ENCODE data around the gene ECE1.

Gene ECE1

GRCh38 chr1:21254335-21254951 lies 35.8 kb downstream of the ECE1 start:
- Histone ChIP-seq H3K4me3 (ENCODE audit: low read length in 2 of 2) (no peak overlapping the region), H3K14ac (ENCODE audit: low read length) (no peak overlapping the region), H3K9me3 (replicated peaks in 1 of 2; ENCODE audit: control insufficient read depth in 2 of 2, insufficient read depth in 1 of 2, low read depth in 1 of 2, low read length in 2 of 2) (no peaks in the 10 kb centered on the region), H4K91ac (ENCODE audit: low read depth, low read length, poor library complexity) (no peak overlapping the region), H3K36me3 (replicated peaks in 1 of 2; ENCODE audit: control insufficient read depth in 2 of 2, insufficient read depth in 2 of 2, low read length in 2 of 2) (peaks cover 3 to 44% of the 10 kb centered on the region in 2 donors), H3K27me3 (ENCODE audit: control insufficient read depth in 3 of 3, insufficient read depth in 3 of 3, low read depth in 1 of 3, low read length in 3 of 3) (no peaks in the 10 kb centered on the region), H2AK5ac (ENCODE audit: low read depth, low read length) (no peak overlapping the region), H3K4ac (ENCODE audit: low read length) (no peak overlapping the region), H3K27ac (replicated peaks; ENCODE audit: low read length) (no peak overlapping the region), H4K8ac (ENCODE audit: low read depth, low read length) (no peak overlapping the region), H2BK15ac (ENCODE audit: low read length) (no peak overlapping the region), H3K4me1 (ENCODE audit: control insufficient read depth in 2 of 2, insufficient read depth in 1 of 2, low read depth in 1 of 2, low read length in 2 of 2) (no peaks in the 10 kb centered on the region), H3K79me1 (ENCODE audit: low read depth, low read length) (no peaks in the 10 kb centered on the region), H2BK5ac (ENCODE audit: low read length) (no peak overlapping the region), H3K9ac (ENCODE audit: low read depth, low read length, poor library complexity) (no peak overlapping the region), H2BK120ac (ENCODE audit: low read depth, low read length) (no peak overlapping the region), H3K4me2 (ENCODE audit: insufficient read depth, low read length, poor library complexity, severe bottlenecking) (no peak overlapping the region), H2AFZ (ENCODE audit: low read length) (no peak overlapping the region), H2BK12ac (ENCODE audit: low read length) (no peak overlapping the region), H3K18ac (ENCODE audit: low read length) (no peak overlapping the region), H3K23ac (ENCODE audit: low read depth, low read length, poor library complexity) (no peak overlapping the region)
- DNase-seq (ENCODE audit: low spot score) = no peak
- no CpG with 5 or more reads among the region's 8 CpGs for WGBS, 2 donors (ENCODE audit: extremely low coverage in 2 of 2, insufficient read length in 2 of 2, insufficient replicate concordance in 1 of 2)

- no peaks in the 10 kb centered on the region for H3K27me3 ChIP-seq (ENCODE audit: control insufficient read depth in 3 of 3, insufficient read depth in 3 of 3, low read depth in 1 of 3, low read length in 3 of 3)
- H3K14ac ChIP-seq (ENCODE audit: low read length) = no peak overlapping the region
- no peak overlapping the region for H4K91ac ChIP-seq (ENCODE audit: low read depth, low read length, poor library complexity)
- H3K4me2 ChIP-seq (ENCODE audit: insufficient read depth, low read length, poor library complexity, severe bottlenecking) = no peak overlapping the region
- H2BK5ac ChIP-seq (ENCODE audit: low read length) = no peak overlapping the region
- H4K8ac ChIP-seq (ENCODE audit: low read depth, low read length) = no peak overlapping the region
- no peaks in the 10 kb centered on the region for H3K79me1 ChIP-seq (ENCODE audit: low read depth, low read length)
- H2BK15ac ChIP-seq (ENCODE audit: low read length) = no peak overlapping the region
- no peak overlapping the region for H2BK120ac ChIP-seq (ENCODE audit: low read depth, low read length)
- no peak for DNase-seq (ENCODE audit: low spot score)
- no peak overlapping the region for H3K9ac ChIP-seq (ENCODE audit: low read depth, low read length, poor library complexity)
- no peak overlapping the region for H3K4ac ChIP-seq (ENCODE audit: low read length)
- no peak overlapping the region for H2BK12ac ChIP-seq (ENCODE audit: low read length)
- no peak overlapping the region for H3K23ac ChIP-seq (ENCODE audit: low read depth, low read length, poor library complexity)
- no peak overlapping the region for H3K18ac ChIP-seq (ENCODE audit: low read length)
- H3K27ac ChIP-seq (replicated peaks; ENCODE audit: low read length) = no peak overlapping the region
- WGBS, 2 donors (ENCODE audit: extremely low coverage in 2 of 2, insufficient read length in 2 of 2, insufficient replicate concordance in 1 of 2) = no CpG with 5 or more reads among the region's 4 CpGs
- H3K4me1 ChIP-seq (ENCODE audit: control insufficient read depth in 2 of 2, insufficient read depth in 1 of 2, low read depth in 1 of 2, low read length in 2 of 2) = no peaks in the 10 kb centered on the region
- no peaks in the 10 kb centered on the region for H3K9me3 ChIP-seq (replicated peaks in 1 of 2; ENCODE audit: control insufficient read depth in 2 of 2, insufficient read depth in 1 of 2, low read depth in 1 of 2, low read length in 2 of 2)
- H2AK5ac ChIP-seq (ENCODE audit: low read depth, low read length) = no peak overlapping the region
- H2AFZ ChIP-seq (ENCODE audit: low read length) = no peak overlapping the region
- no peak overlapping the region for H3K4me3 ChIP-seq (ENCODE audit: low read length in 2 of 2)
- peaks cover 0 to 36% of the 10 kb centered on the region in 2 donors for H3K36me3 ChIP-seq (replicated peaks in 1 of 2; ENCODE audit: control insufficient read depth in 2 of 2, insufficient read depth in 2 of 2, low read length in 2 of 2)
Observed at GRCh38 chr1:21251773-21252471, 38.3 kb downstream of the ECE1 start.

GRCh38 chr1:21249940-21250493 lies 40.2 kb downstream of the ECE1 start:
- H3K9ac ChIP-seq (ENCODE audit: low read depth, low read length, poor library complexity) = no peak overlapping the region
- no peak overlapping the region for H3K23ac ChIP-seq (ENCODE audit: low read depth, low read length, poor library complexity)
- no peak for DNase-seq (ENCODE audit: low spot score)
- H3K27me3 ChIP-seq (ENCODE audit: control insufficient read depth in 3 of 3, insufficient read depth in 3 of 3, low read depth in 1 of 3, low read length in 3 of 3) = no peaks in the 10 kb centered on the region
- H3K36me3 ChIP-seq (replicated peaks in 1 of 2; ENCODE audit: control insufficient read depth in 2 of 2, insufficient read depth in 2 of 2, low read length in 2 of 2) = peaks cover 0 to 36% of the 10 kb centered on the region in 2 donors
- H2AFZ ChIP-seq (ENCODE audit: low read length) = no peak overlapping the region
- no peaks in the 10 kb centered on the region for H3K9me3 ChIP-seq (replicated peaks in 1 of 2; ENCODE audit: control insufficient read depth in 2 of 2, insufficient read depth in 1 of 2, low read depth in 1 of 2, low read length in 2 of 2)
- no peak overlapping the region for H3K4ac ChIP-seq (ENCODE audit: low read length)
- WGBS, 2 donors (ENCODE audit: extremely low coverage in 2 of 2, insufficient read length in 2 of 2, insufficient replicate concordance in 1 of 2) = no CpG with 5 or more reads among the region's 9 CpGs
- H3K18ac ChIP-seq (ENCODE audit: low read length) = no peak overlapping the region
- no peak overlapping the region for H4K91ac ChIP-seq (ENCODE audit: low read depth, low read length, poor library complexity)
- H4K8ac ChIP-seq (ENCODE audit: low read depth, low read length) = no peak overlapping the region
- no peaks in the 10 kb centered on the region for H3K4me1 ChIP-seq (ENCODE audit: control insufficient read depth in 2 of 2, insufficient read depth in 1 of 2, low read depth in 1 of 2, low read length in 2 of 2)
- no peak overlapping the region for H2BK12ac ChIP-seq (ENCODE audit: low read length)
- H3K79me1 ChIP-seq (ENCODE audit: low read depth, low read length) = no peaks in the 10 kb centered on the region
- H3K27ac ChIP-seq (replicated peaks; ENCODE audit: low read length) = no peak overlapping the region
- no peak overlapping the region for H2BK5ac ChIP-seq (ENCODE audit: low read length)
- H2AK5ac ChIP-seq (ENCODE audit: low read depth, low read length) = no peak overlapping the region
- H3K14ac ChIP-seq (ENCODE audit: low read length) = no peak overlapping the region
- H2BK120ac ChIP-seq (ENCODE audit: low read depth, low read length) = no peak overlapping the region
- H2BK15ac ChIP-seq (ENCODE audit: low read length) = no peak overlapping the region
- no peak overlapping the region for H3K4me2 ChIP-seq (ENCODE audit: insufficient read depth, low read length, poor library complexity, severe bottlenecking)
- H3K4me3 ChIP-seq (ENCODE audit: low read length in 2 of 2) = no peak overlapping the region

- Histone ChIP-seq H4K8ac (ENCODE audit: low read depth, low read length) (no peak overlapping the region), H2AFZ (ENCODE audit: low read length) (no peak overlapping the region), H3K79me1 (ENCODE audit: low read depth, low read length) (no peaks in the 10 kb centered on the region), H3K4ac (ENCODE audit: low read length) (no peak overlapping the region), H3K36me3 (replicated peaks in 1 of 2; ENCODE audit: control insufficient read depth in 2 of 2, insufficient read depth in 2 of 2, low read length in 2 of 2) (peaks cover 3 to 50% of the 10 kb centered on the region in 2 donors), H3K4me1 (ENCODE audit: control insufficient read depth in 2 of 2, insufficient read depth in 1 of 2, low read depth in 1 of 2, low read length in 2 of 2) (no peaks in the 10 kb centered on the region), H4K91ac (ENCODE audit: low read depth, low read length, poor library complexity) (no peak overlapping the region), H3K23ac (ENCODE audit: low read depth, low read length, poor library complexity) (no peak overlapping the region), H3K9me3 (replicated peaks in 1 of 2; ENCODE audit: control insufficient read depth in 2 of 2, insufficient read depth in 1 of 2, low read depth in 1 of 2, low read length in 2 of 2) (no peaks in the 10 kb centered on the region), H2BK12ac (ENCODE audit: low read length) (no peak overlapping the region), H3K4me3 (ENCODE audit: low read length in 2 of 2) (no peak overlapping the region), H2BK15ac (ENCODE audit: low read length) (no peak overlapping the region), H3K18ac (ENCODE audit: low read length) (no peak overlapping the region), H3K14ac (ENCODE audit: low read length) (no peak overlapping the region), H2AK5ac (ENCODE audit: low read depth, low read length) (no peak overlapping the region), H3K27me3 (ENCODE audit: control insufficient read depth in 3 of 3, insufficient read depth in 3 of 3, low read depth in 1 of 3, low read length in 3 of 3) (no peaks in the 10 kb centered on the region), H3K4me2 (ENCODE audit: insufficient read depth, low read length, poor library complexity, severe bottlenecking) (no peak overlapping the region), H2BK5ac (ENCODE audit: low read length) (no peak overlapping the region), H2BK120ac (ENCODE audit: low read depth, low read length) (no peak overlapping the region), H3K9ac (ENCODE audit: low read depth, low read length, poor library complexity) (no peak overlapping the region), H3K27ac (replicated peaks; ENCODE audit: low read length) (no peak overlapping the region)
- no CpG with 5 or more reads among the region's 14 CpGs for WGBS, 2 donors (ENCODE audit: extremely low coverage in 2 of 2, insufficient read length in 2 of 2, insufficient replicate concordance in 1 of 2)
- no peak for DNase-seq (ENCODE audit: low spot score)
Observed at GRCh38 chr1:21247892-21248715, 42.2 kb downstream of the ECE1 start.

All from neuronal stem cell (in vitro differentiated cells).